Measurements from ENCODE around the gene RAX2. TPM values are rescaled to one million over a fixed set of nuclear protein-coding genes. Genes with fewer than 3 reads are reported as not detected.
"Not testable (repeated sequence)": the region's sequence is repeated elsewhere in the genome, so short reads cannot be mapped to it uniquely, and the experiment has no call there.

The RAX2 gene
- total RNA-seq, 1 donor from 2014 or later, result not detected

DNA sequence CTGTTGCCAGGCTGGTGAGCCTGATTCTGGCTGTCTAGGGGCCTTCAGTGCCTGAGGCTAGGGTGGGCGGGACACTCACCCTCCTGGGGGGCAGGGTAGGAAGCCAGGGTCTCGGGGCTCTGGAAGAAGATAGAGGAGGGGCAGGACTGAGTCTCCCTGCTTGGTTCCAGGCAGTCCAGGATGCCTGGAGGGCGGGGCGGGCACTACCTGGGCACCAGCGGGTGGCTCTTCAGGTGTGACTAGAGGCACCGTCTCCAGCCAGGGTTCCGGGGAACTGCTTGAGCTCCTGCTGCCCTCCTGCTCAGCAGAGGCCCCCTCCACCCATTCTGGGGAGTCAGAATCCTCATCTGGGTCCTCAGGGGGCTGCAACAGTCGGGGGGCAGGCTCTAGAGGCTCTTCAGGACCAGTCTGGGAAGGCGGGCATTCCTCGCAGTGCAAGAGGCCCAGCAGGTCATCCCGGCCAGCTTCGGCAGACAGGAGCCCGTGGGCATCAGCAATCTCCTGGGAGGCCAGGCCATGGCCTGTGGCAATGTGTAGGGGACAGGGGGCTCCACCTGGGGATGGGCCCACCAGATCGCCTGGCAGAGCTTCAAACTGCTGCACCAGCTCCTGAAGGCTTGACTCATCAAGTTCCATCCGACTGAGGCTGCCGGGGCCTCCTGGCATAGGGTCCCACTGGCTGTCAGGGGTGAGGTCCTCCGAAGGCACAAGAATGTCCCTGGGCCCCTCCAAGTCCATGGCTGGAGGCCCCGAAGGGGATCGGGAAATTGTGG lies 12.4 kb downstream of the RAX2 start:
- Mint-ChIP-seq H3K4me3 (no peak overlapping the region), H3K4me1 (ENCODE audit: unreplicated experiment) (peaks cover 12% of the 10 kb centered on the region), H3K27ac (no peak overlapping the region), H3K27me3 (no peaks in the 10 kb centered on the region), H3K36me3 (peaks cover 10% of the 10 kb centered on the region), H3K9me3 (no peaks in the 10 kb centered on the region)
- DNase-seq (ENCODE audit: extremely low spot score, unreplicated experiment), result no peak
- TF ChIP-seq, protein P1, sequence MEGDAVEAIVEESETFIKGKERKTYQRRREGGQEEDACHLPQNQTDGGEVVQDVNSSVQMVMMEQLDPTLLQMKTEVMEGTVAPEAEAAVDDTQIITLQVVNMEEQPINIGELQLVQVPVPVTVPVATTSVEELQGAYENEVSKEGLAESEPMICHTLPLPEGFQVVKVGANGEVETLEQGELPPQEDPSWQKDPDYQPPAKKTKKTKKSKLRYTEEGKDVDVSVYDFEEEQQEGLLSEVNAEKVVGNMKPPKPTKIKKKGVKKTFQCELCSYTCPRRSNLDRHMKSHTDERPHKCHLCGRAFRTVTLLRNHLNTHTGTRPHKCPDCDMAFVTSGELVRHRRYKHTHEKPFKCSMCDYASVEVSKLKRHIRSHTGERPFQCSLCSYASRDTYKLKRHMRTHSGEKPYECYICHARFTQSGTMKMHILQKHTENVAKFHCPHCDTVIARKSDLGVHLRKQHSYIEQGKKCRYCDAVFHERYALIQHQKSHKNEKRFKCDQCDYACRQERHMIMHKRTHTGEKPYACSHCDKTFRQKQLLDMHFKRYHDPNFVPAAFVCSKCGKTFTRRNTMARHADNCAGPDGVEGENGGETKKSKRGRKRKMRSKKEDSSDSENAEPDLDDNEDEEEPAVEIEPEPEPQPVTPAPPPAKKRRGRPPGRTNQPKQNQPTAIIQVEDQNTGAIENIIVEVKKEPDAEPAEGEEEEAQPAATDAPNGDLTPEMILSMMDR (conservative IDR thresholded peaks at IDR 0.05), result no peak

DNA sequence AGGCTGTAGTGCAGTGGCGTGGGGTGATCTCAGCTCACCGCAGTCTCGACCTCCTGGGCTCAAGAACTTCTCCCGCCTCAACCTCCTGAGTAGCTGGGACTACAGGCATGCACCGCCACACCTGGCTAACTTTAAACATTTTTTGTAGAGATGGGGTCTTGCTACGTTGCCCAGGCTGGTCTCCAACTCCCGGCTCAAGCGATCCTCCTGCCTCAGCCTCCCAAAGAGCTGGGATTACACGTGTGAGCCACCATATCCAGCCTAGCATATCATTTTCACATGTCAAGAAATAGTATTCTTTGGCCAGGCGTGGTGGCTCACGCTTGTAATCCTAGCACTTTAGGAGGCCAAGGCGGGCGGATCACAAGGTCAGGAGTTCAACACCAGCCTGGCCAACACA lies 13.7 kb downstream of the RAX2 start:
- Mint-ChIP-seq H3K36me3 (peaks cover 10% of the 10 kb centered on the region), H3K4me1 (ENCODE audit: unreplicated experiment) (peaks cover 11% of the 10 kb centered on the region)
- H3K27me3 Mint-ChIP-seq; H3K27ac Mint-ChIP-seq; DNase-seq (ENCODE audit: extremely low spot score, unreplicated experiment); H3K4me3 Mint-ChIP-seq; H3K9me3 Mint-ChIP-seq: not testable (repeated sequence)

DNA sequence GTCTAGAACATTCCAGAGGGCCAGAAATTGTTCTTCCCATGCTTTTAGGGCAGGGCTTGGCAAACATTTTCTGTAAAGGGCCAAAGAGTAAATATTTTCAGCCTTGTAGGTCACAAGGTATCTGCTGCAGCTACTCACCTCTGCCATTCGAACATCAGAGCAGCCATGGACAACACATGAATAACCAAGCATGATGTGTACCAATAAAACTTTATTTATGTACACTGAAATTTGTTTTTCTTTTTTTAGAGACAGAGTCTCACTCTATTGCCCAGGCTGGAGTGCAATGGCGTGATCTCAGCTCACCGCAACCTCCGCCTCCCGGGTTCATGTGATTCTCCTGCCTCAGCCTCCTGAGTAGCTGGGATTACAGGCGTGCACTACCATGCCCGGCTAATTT lies 14.3 kb downstream of the RAX2 start:
- H3K27ac Mint-ChIP-seq; H3K36me3 Mint-ChIP-seq; H3K4me1 Mint-ChIP-seq (ENCODE audit: unreplicated experiment); DNase-seq (ENCODE audit: extremely low spot score, unreplicated experiment); H3K27me3 Mint-ChIP-seq; H3K4me3 Mint-ChIP-seq; H3K9me3 Mint-ChIP-seq: not testable (repeated sequence)

DNA sequence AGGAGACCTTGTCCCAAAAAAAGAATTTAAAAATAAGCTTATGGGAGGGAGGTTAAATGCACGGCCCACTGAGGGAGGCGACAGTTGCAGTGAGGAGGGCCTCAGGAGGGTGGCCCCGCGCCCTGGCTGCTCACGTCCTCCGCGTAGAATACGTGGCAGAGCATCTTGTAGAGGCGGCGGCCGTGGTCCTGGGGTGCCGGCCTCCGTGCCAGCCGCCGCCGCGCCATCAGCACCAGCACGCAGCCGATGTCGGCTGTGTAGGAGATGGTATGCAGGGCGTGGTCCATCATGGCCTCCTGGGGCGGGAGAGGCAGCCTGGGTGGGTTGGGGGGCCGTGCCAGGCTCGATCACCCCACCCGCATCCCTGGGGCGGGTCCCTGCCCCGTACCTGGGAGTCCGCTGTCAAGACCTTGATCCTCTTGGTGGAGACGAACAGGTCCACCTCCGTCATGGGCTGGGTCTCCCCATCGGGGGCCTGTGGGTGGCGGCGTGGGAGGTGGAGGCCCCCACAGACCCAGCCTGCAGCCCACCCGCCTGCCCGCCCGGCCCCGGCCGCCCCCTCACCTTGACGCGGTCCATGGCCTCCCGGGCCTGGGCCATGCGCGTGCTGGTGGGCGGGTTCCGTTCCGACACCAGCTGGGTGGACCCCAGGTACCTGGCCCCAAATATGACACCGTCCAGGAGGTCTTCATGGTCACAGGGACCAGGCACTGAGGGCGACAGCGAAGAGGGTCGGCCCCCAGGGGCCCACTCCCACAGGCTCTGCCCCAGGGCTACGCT lies 18.2 kb downstream of the RAX2 start:
- TF ChIP-seq, protein P1 (conservative IDR thresholded peaks at IDR 0.05), result no peak
- no peak for DNase-seq (ENCODE audit: extremely low spot score, unreplicated experiment)
- H3K4me3 Mint-ChIP-seq, result no peak overlapping the region
- peaks cover 5% of the 10 kb centered on the region for H3K36me3 Mint-ChIP-seq
- no peaks in the 10 kb centered on the region for H3K4me1 Mint-ChIP-seq (ENCODE audit: unreplicated experiment)
- H3K27me3 Mint-ChIP-seq, result no peaks in the 10 kb centered on the region
- H3K27ac Mint-ChIP-seq, result no peak overlapping the region
- H3K9me3 Mint-ChIP-seq, result no peaks in the 10 kb centered on the region

DNA sequence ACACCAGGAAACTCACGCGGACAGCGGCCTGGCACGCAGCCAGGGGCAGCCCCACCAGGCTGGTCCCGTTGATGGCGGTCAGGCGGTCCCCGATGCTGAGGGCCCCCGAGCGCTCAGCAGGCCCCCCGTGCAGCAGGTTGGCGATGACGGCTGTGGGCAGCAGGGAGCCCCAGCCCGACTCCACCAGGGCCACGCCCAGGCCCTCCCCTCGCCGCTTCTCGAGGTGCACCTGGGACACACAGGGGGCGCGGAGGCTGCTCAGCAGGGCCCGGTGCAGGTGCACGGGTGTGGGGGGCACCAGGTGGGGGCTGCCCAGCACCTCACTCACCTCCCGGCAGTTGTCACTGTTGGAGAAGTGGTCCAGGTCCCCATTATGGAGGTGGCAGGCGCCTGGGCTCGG lies 19.5 kb downstream of the RAX2 start:
- H3K4me3 Mint-ChIP-seq, result no peak overlapping the region
- H3K4me1 Mint-ChIP-seq (ENCODE audit: unreplicated experiment), result no peaks in the 10 kb centered on the region
- TF ChIP-seq, protein P1 (conservative IDR thresholded peaks at IDR 0.05), result no peak
- no peaks in the 10 kb centered on the region for H3K27me3 Mint-ChIP-seq
- no peaks in the 10 kb centered on the region for H3K9me3 Mint-ChIP-seq
- DNase-seq (ENCODE audit: extremely low spot score, unreplicated experiment), result no peak
- H3K36me3 Mint-ChIP-seq, result peaks cover 5% of the 10 kb centered on the region
- H3K27ac Mint-ChIP-seq, result no peak overlapping the region

DNA sequence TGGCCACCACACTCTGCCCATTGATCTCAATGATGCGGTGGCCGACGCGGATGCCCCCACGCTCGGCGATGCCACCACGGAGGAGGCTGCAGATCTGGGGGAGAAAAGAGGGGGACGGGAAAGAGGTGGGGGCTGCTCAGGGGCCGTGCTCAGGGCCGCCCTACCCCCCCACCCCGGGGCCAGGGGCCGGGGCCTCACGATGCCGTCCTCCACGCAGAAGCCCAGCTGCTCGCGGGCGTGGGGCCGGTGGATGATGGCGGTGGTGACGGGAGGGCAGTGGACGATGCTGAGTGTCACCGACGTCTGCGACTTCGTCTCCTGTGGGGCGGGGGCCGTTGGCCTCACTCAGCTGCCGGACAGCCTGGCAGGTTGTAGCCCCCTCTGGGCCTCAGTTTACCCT lies 20.8 kb downstream of the RAX2 start:
- no peak for DNase-seq (ENCODE audit: extremely low spot score, unreplicated experiment)
- Mint-ChIP-seq H3K9me3 (no peaks in the 10 kb centered on the region), H3K36me3 (peaks cover 5% of the 10 kb centered on the region), H3K4me1 (ENCODE audit: unreplicated experiment) (no peaks in the 10 kb centered on the region), H3K4me3 (no peak overlapping the region), H3K27me3 (no peaks in the 10 kb centered on the region), H3K27ac (no peak overlapping the region)
- TF ChIP-seq, protein P1 (conservative IDR thresholded peaks at IDR 0.05), result no peak
